NT2/D1 (cell line): ENCODE results near the gene BCAT1.

ENCODE experiments used
- SUZ12 ChIP-seq: IDR thresholded peaks from 2 replicates; pipeline ENCODE4 v1.6.1; 2011; ENCODE audit not compliant: insufficient read length, insufficient read depth; ENCODE audit errors: extremely low read depth
- YY1 ChIP-seq: IDR thresholded peaks from 2 replicates; pipeline ENCODE4 v1.6.1; 2011; ENCODE audit not compliant: insufficient read length, insufficient read depth

DNA sequence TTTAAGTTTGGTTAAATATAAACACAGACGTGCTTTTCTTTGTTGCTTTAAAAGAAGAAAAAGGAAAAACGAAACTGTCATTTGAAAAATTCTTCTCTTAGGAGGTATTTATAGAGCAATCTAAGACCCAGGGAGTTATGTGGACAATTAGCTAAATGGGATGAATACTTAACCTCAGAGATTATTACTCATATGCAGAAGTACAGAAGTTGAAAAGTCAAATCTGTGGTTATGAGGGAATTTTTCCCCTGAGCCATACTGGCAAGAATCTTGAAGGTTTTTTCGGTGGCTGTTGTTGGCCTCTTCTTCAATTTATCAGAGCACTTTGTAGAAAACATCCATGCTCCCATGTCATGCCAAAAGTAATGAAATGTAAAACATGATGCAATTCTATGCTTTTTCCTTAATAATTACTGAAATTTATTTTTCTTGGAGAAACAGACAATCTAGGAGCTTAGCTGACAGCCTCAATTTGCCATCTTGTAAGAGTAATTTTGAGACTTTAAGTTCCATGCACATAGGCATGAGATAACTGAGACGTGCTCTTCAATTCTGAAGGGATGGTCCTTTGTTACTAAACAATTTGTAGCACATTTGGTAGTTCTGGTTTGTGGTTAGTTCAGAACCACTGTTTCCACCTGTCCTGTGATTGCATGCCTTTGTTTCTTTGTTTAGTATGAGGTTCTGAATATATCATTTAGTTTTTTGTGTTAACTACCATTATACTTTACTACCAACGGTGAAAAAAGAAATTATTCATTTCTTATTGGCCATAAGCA is 126.6 kb downstream of the BCAT1 start:
- TF ChIP-seq SUZ12 (no peak), YY1 (no peak)
